HG03039 (cell line): ENCODE data around the gene EPS15.
"Not testable (repeated sequence)": the region's sequence is repeated elsewhere in the genome, so short reads cannot be mapped to it uniquely, and the experiment has no call there.

Source experiments
- ATAC-seq: cut with Tn5 transposase; IDR thresholded peaks from one replicate; pipeline ENCODE4 v1.9.1; 2021; ENCODE audit warnings: mild to moderate bottlenecking, moderate library complexity; ENCODE audit not compliant: unreplicated experiment

Gene EPS15

GRCh38 chr1:51343624-51344023 lies 175.4 kb downstream of the EPS15 start:
- no peak for ATAC-seq

GRCh38 chr1:51342591-51343206 lies 176.4 kb downstream of the EPS15 start:
- no peak for ATAC-seq

- ATAC-seq: peak; percentile 62
Measured at GRCh38 chr1:51341876-51342496, 177.1 kb downstream of the EPS15 start.

- no peak for ATAC-seq
Measured at GRCh38 chr1:51340380-51340779, 178.7 kb downstream of the EPS15 start.

GRCh38 chr1:51336711-51337110 lies 182.4 kb downstream of the EPS15 start:
- ATAC-seq: no peak

- ATAC-seq: no peak
Measured at GRCh38 chr1:51336004-51336403, 183.1 kb downstream of the EPS15 start.

- no peak for ATAC-seq
Measured at GRCh38 chr1:51331206-51332100, 187.6 kb downstream of the EPS15 start.

- ATAC-seq: no peak
Measured at GRCh38 chr1:51330331-51331201, 188.5 kb downstream of the EPS15 start, which contains the start of gene TTC39A. TSS of gene TTC39A (minus strand) at chr1:51330562. CDS start at chr1:51330477, 85 bp downstream.

- no peak for ATAC-seq
Measured at GRCh38 chr1:51329443-51330325, 189.4 kb downstream of the EPS15 start.

GRCh38 chr1:51328926-51329325 lies 190.1 kb downstream of the EPS15 start:
- no peak for ATAC-seq

GRCh38 chr1:51328279-51328678 lies 190.8 kb downstream of the EPS15 start:
- no peak for ATAC-seq

- ATAC-seq: no peak
Measured at GRCh38 chr1:51327386-51327785, 191.7 kb downstream of the EPS15 start.

GRCh38 chr1:51326839-51327238 lies 192.2 kb downstream of the EPS15 start:
- ATAC-seq: no peak

- no peak for ATAC-seq
Measured at GRCh38 chr1:51325878-51326755, 192.9 kb downstream of the EPS15 start.

GRCh38 chr1:51325391-51325790 lies 193.7 kb downstream of the EPS15 start:
- no peak for ATAC-seq

- not testable (repeated sequence) for ATAC-seq
Measured at GRCh38 chr1:51325011-51325385, 194.1 kb downstream of the EPS15 start.

GRCh38 chr1:51324251-51325010 lies 194.6 kb downstream of the EPS15 start:
- ATAC-seq: no peak

GRCh38 chr1:51323778-51324177 lies 195.3 kb downstream of the EPS15 start:
- ATAC-seq: no peak
